Measurements from ENCODE around the gene CYFIP1.

DNA sequence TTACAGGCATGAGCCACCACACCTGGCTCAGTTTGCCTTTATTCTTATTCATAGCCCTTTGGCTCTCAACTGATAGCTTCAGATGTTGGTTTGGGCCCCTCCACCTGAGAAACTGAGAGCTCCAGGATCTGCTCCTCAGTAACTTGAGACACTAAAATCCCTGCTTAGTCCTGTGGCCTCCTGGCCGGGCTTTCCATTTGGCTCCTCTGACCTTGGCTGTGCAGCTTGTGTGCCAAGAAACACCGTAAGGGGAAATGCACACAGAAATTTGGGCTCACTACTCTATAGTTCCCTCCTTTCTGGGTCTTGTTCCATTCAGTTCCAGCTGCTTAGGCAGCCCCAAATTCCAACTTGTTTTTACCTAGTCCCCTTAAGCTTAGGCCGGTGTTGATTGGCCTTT lies 116.8 kb downstream of the CYFIP1 start:
- no peak for TF ChIP-seq KDM1A (IDR thresholded peaks at IDR 0.05; ENCODE audit: low read depth)
- TF ChIP-seq, protein P1, sequence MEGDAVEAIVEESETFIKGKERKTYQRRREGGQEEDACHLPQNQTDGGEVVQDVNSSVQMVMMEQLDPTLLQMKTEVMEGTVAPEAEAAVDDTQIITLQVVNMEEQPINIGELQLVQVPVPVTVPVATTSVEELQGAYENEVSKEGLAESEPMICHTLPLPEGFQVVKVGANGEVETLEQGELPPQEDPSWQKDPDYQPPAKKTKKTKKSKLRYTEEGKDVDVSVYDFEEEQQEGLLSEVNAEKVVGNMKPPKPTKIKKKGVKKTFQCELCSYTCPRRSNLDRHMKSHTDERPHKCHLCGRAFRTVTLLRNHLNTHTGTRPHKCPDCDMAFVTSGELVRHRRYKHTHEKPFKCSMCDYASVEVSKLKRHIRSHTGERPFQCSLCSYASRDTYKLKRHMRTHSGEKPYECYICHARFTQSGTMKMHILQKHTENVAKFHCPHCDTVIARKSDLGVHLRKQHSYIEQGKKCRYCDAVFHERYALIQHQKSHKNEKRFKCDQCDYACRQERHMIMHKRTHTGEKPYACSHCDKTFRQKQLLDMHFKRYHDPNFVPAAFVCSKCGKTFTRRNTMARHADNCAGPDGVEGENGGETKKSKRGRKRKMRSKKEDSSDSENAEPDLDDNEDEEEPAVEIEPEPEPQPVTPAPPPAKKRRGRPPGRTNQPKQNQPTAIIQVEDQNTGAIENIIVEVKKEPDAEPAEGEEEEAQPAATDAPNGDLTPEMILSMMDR (IDR thresholded peaks at IDR 0.05), result no peak
- TF ChIP-seq HOXB13 (CRISPR knock-in tag; IDR thresholded peaks at IDR 0.05; ENCODE audit: low read depth), result no peak
- TF ChIP-seq HDAC2 (IDR thresholded peaks at IDR 0.05), result no peak
- TF ChIP-seq CHD2 (IDR thresholded peaks at IDR 0.05; ENCODE audit: low read length, partially characterized antibody), result no peak
- no peak for TF ChIP-seq RAD21 (conservative IDR thresholded peaks at IDR 0.05 in 1 of 2, IDR thresholded peaks at IDR 0.05 in 1 of 2)
- TF ChIP-seq JUN (IDR thresholded peaks at IDR 0.05), result no peak
- TF ChIP-seq CEBPB (IDR thresholded peaks at IDR 0.05), result no peak
- TF ChIP-seq POLR2A (IDR thresholded peaks at IDR 0.05; ENCODE audit: low read length), result no peak
- no peak for TF ChIP-seq MAX (IDR thresholded peaks at IDR 0.05)
- no peak for TF ChIP-seq MAFK (IDR thresholded peaks at IDR 0.05; ENCODE audit: partially characterized antibody)
- no peak for TF ChIP-seq ZC3H11A (IDR thresholded peaks at IDR 0.05)
